Hepatocyte (in vitro differentiated cells): ENCODE measurements around the gene PRDM16. TPM values are rescaled to one million over a fixed set of nuclear protein-coding genes. Genes with fewer than 3 reads are reported as not detected.

Experiments
- DNase-seq: peaks from one replicate; pipeline ENCODE4 v3.0.0-alpha.2; 2016; ENCODE audit warnings: low spot score
- H2AFZ ChIP-seq: fragments of 200-600 bp; sonication (generic); 2 replicates; pipeline ENCODE4 v1.6.0; 2016; ENCODE audit warnings: antibody characterized with exemption, mild to moderate bottlenecking
- H3K27ac ChIP-seq: fragments of 200-600 bp; sonication (generic); 2 replicates; pipeline ENCODE4 v1.5.1; 2016; ENCODE audit warnings: mild to moderate bottlenecking
- H3K27me3 ChIP-seq: fragments of 200-600 bp; sonication (generic); 2 replicates; pipeline ENCODE4 v1.6.1; 2016
- H3K36me3 ChIP-seq: fragments of 200-600 bp; sonication (generic); replicated peaks from 2 replicates; pipeline ENCODE4 v1.5.1; 2016; ENCODE audit warnings: low read depth; ENCODE audit not compliant: insufficient read depth
- H3K4me1 ChIP-seq: fragments of 200-600 bp; sonication (generic); 2 replicates; pipeline ENCODE4 v1.5.1; 2016; ENCODE audit warnings: mild to moderate bottlenecking, moderate library complexity; ENCODE audit not compliant: insufficient read depth
- H3K4me2 ChIP-seq: fragments of 200-600 bp; sonication (generic); 2 replicates; pipeline ENCODE4 v1.6.0; 2016
- H3K4me3 ChIP-seq: fragments of 200-600 bp; sonication (generic); 2 replicates; pipeline ENCODE4 v1.5.1; 2016; ENCODE audit warnings: mild to moderate bottlenecking
- H3K79me2 ChIP-seq: fragments of 200-600 bp; sonication (generic); 2 replicates; pipeline ENCODE4 v1.6.0; 2017; ENCODE audit warnings: mild to moderate bottlenecking
- H3K9me2 ChIP-seq: fragments of 200-600 bp; sonication (generic); replicated peaks from 2 replicates; pipeline ENCODE4 v1.6.0; 2017; ENCODE audit warnings: mild to moderate bottlenecking; ENCODE audit not compliant: insufficient read depth
- H3K9me3 ChIP-seq: fragments of 200-600 bp; sonication (generic); 2 replicates; pipeline ENCODE4 v1.5.1; 2016; ENCODE audit warnings: low read depth, mild to moderate bottlenecking
- H4K20me1 ChIP-seq: fragments of 200-600 bp; sonication (generic); 2 replicates; pipeline ENCODE4 v1.6.0; 2016; ENCODE audit warnings: mild to moderate bottlenecking; ENCODE audit not compliant: insufficient read depth, poor library complexity, severe bottlenecking
- EZH2 ChIP-seq: fragments of 200-600 bp; sonication (generic); IDR thresholded peaks from 2 replicates; pipeline ENCODE4 v1.6.1; 2016; ENCODE audit warnings: antibody characterized with exemption, mild to moderate bottlenecking, borderline replicate concordance
- EZH2phosphoT487 ChIP-seq: fragments of 200-600 bp; sonication (generic); IDR thresholded peaks from one replicate; pipeline ENCODE4 v1.6.1; 2018; ENCODE audit warnings: antibody characterized with exemption, mild to moderate bottlenecking, low read depth, moderate library complexity; ENCODE audit not compliant: unreplicated experiment, severe bottlenecking
- WGBS: methylation state at CpG from one replicate; pipeline ENCODE4 v1.1.6; 2016; ENCODE audit warnings: low lambda C conversion rate; ENCODE audit errors: missing lambda C conversion rate; 5-methylcytosine and 5-hydroxymethylcytosine counted together
- polyA plus RNA-seq: library from polyadenylated mRNA; unstranded; fragments of >200 nt; fragmentation: Nextera tagmentation; extraction: Ambion mirVana; gene quantifications from 2 replicates; pipeline ENCODE4 v1.2.1, GENCODE V29; 2016
- total RNA-seq: library from RNA; depleted of rRNA; stranded (reverse); fragments of >200 nt; gene quantifications from 2 replicates; pipeline ENCODE4 v1.2.3, GENCODE V29; 2014
- TF ChIP-seq, protein P1 (sequence below): fragments of 200-600 bp; sonication (generic); IDR thresholded peaks from 2 replicates; pipeline ENCODE4 v1.5.1; 2016; ENCODE audit warnings: antibody characterized with exemption, mild to moderate bottlenecking; ENCODE audit not compliant: poor library complexity

PRDM16 gene
- total and polyA plus RNA-seq, 2 experiments from 2014 or later = 8.1 to 9.9 TPM

DNA sequence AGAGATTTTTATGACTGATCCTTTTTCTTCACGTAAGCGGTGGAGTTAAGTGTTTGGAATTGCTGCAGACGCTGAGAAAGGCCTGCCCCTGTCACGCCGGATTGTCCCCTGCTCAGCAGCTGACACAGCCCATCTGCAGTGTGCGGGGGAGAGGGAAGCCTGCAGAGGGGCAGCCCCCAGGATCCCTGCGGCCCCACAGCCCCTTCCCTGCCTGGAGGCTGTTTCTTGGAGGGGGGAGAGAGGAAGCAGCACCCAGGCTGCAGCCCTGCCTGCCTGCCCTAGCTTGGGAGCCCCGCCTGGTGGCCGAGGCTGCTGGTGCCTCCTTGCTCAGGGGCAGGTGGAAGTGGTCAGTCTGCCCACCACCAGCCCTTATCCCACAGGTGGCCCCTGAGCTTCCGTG lies 50.7 kb downstream of the PRDM16 start:
- H3K36me3 ChIP-seq = no peaks in the 10 kb centered on the region
- H3K4me1 ChIP-seq = peaks cover 7% of the 10 kb centered on the region
- no peak overlapping the region for H3K4me3 ChIP-seq
- TF ChIP-seq, protein P1, sequence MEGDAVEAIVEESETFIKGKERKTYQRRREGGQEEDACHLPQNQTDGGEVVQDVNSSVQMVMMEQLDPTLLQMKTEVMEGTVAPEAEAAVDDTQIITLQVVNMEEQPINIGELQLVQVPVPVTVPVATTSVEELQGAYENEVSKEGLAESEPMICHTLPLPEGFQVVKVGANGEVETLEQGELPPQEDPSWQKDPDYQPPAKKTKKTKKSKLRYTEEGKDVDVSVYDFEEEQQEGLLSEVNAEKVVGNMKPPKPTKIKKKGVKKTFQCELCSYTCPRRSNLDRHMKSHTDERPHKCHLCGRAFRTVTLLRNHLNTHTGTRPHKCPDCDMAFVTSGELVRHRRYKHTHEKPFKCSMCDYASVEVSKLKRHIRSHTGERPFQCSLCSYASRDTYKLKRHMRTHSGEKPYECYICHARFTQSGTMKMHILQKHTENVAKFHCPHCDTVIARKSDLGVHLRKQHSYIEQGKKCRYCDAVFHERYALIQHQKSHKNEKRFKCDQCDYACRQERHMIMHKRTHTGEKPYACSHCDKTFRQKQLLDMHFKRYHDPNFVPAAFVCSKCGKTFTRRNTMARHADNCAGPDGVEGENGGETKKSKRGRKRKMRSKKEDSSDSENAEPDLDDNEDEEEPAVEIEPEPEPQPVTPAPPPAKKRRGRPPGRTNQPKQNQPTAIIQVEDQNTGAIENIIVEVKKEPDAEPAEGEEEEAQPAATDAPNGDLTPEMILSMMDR = peak; percentile 12
- TF ChIP-seq EZH2phosphoT487 (no peak), EZH2 (no peak)
- H4K20me1 ChIP-seq = no peaks in the 10 kb centered on the region
- H3K4me2 ChIP-seq = no peak overlapping the region
- no peak for DNase-seq
- no peak overlapping the region for H3K27ac ChIP-seq
- no peaks in the 10 kb centered on the region for H3K9me2 ChIP-seq
- no peaks in the 10 kb centered on the region for H3K27me3 ChIP-seq
- H3K9me3 ChIP-seq = no peaks in the 10 kb centered on the region
- 61% methylated on average over 10 of the region's 10 CpGs for WGBS
- no peaks in the 10 kb centered on the region for H3K79me2 ChIP-seq
- H2AFZ ChIP-seq = no peak overlapping the region

GRCh38 chr1:3120140-3120539 lies 51.1 kb downstream of the PRDM16 start:
- H3K27ac ChIP-seq = no peak overlapping the region
- no peak overlapping the region for H2AFZ ChIP-seq
- H4K20me1 ChIP-seq = no peaks in the 10 kb centered on the region
- H3K4me1 ChIP-seq = peaks cover 7% of the 10 kb centered on the region
- no peak for DNase-seq
- no peaks in the 10 kb centered on the region for H3K9me2 ChIP-seq
- H3K79me2 ChIP-seq = no peaks in the 10 kb centered on the region
- TF ChIP-seq EZH2phosphoT487 (no peak), EZH2 (no peak)
- TF ChIP-seq, protein P1 = no peak
- no peaks in the 10 kb centered on the region for H3K36me3 ChIP-seq
- H3K27me3 ChIP-seq = no peaks in the 10 kb centered on the region
- 73% methylated on average over 14 of the region's 17 CpGs for WGBS
- H3K4me3 ChIP-seq = no peak overlapping the region
- H3K4me2 ChIP-seq = no peak overlapping the region
- H3K9me3 ChIP-seq = no peaks in the 10 kb centered on the region

GRCh38 chr1:3120994-3121393 lies 52.0 kb downstream of the PRDM16 start:
- Histone ChIP-seq H3K27me3 (no peaks in the 10 kb centered on the region), H3K9me3 (no peaks in the 10 kb centered on the region), H4K20me1 (no peaks in the 10 kb centered on the region), H3K4me1 (peaks cover 7% of the 10 kb centered on the region), H3K9me2 (no peaks in the 10 kb centered on the region), H3K79me2 (no peaks in the 10 kb centered on the region), H3K4me2 (no peak overlapping the region), H2AFZ (no peak overlapping the region), H3K27ac (no peak overlapping the region), H3K36me3 (no peaks in the 10 kb centered on the region), H3K4me3 (no peak overlapping the region)
- DNase-seq = no peak
- TF ChIP-seq EZH2 (no peak), EZH2phosphoT487 (no peak)
- TF ChIP-seq, protein P1 = no peak
- 83% methylated on average over 14 of the region's 14 CpGs for WGBS
